PFSK-1 (cell line): ENCODE results near the gene SLC25A17.

Experiments used
- FOXP2 ChIP-seq: optimal IDR thresholded peaks from 2 replicates; pipeline ENCODE3; 2011; ENCODE audit warnings: borderline replicate concordance, control low read depth, inconsistent platforms; ENCODE audit not compliant: insufficient read depth; ENCODE audit errors: extremely low read length, extremely low read depth
- POLR2AphosphoS5 ChIP-seq: IDR thresholded peaks from 2 replicates; pipeline ENCODE4 v1.6.1; 2012; ENCODE audit warnings: low read depth, mild to moderate bottlenecking, control low read depth, low read length, moderate library complexity
- REST ChIP-seq, 2 experiments: IDR thresholded peaks; 2 replicates each; pipeline versions ENCODE4 v1.6.1 to v1.8.0; 2011 to 2012; ENCODE audit warnings: low read depth in 2 of 2, low read length in 2 of 2, control low read depth in 1 of 2, inconsistent platforms in 1 of 2, mild to moderate bottlenecking in 1 of 2, moderate library complexity in 1 of 2; ENCODE audit not compliant: insufficient read depth in 1 of 2
- SIN3A ChIP-seq: IDR thresholded peaks from 2 replicates; pipeline ENCODE4 v1.6.1; 2012; ENCODE audit warnings: mild to moderate bottlenecking, low read length, moderate library complexity, borderline replicate concordance; ENCODE audit not compliant: insufficient read depth
- TAF1 ChIP-seq: IDR thresholded peaks from 2 replicates; pipeline ENCODE4 v1.6.1; 2012; ENCODE audit warnings: low read length, control low read depth, borderline replicate concordance; ENCODE audit not compliant: insufficient read depth

GRCh38 chr22:40823426-40823825 lies 4.3 kb upstream of the SLC25A17 start:
- no peak for TF ChIP-seq TAF1
- no peak for TF ChIP-seq POLR2AphosphoS5
- no peak for TF ChIP-seq REST (IDR thresholded peaks at IDR 0.05; ENCODE audit: insufficient read depth in 1 of 2, low read depth in 2 of 2, low read length in 2 of 2)
- no peak for TF ChIP-seq SIN3A
- TF ChIP-seq FOXP2 = no peak
